ENCODE measurements around the gene AP5Z1. TPM values are rescaled to one million over a fixed set of nuclear protein-coding genes. Genes with fewer than 3 reads are reported as not detected.

The AP5Z1 gene
- total and polyA plus RNA-seq, 9 donors = 12.8 to 22.9 (median 15.0) TPM

DNA sequence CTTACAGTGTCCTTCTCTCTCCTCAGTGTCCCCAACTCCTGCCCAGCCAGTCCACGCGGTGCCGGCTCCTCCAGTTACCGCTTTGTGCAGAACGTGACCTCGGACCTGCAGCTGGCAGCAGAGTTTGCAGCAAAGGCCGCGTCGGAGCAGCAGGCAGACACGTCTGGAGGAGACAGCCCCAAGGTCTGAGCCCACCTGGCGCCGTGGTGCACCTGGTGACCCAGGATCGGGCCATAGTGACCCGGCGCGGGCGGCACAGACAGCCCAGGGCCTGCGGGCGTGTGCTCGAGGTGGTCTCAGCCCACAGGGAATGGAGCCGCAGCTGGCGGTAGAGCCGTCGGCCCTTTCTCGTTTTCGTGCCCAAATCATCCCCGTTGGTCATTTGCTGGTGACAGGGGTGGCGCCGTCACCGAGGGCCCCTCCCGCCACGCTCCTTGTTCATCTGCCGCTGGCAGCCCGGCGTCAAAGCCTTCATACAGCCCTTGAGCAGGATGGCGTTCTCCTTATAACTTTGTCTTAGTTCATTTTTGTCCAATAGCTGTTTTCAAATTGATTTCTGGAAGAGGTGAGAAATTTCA lies 20.9 kb upstream of the AP5Z1 start:
- Histone ChIP-seq H3K4me1 (ENCODE audit: control insufficient read depth, insufficient read depth, low read length) (peaks cover 2% of the 10 kb centered on the region), H3K36me3 (ENCODE audit: control insufficient read depth, insufficient read depth, low read length) (peaks cover 69% of the 10 kb centered on the region), H3K9me3 (replicated peaks; ENCODE audit: control insufficient read depth, low read depth, low read length) (no peaks in the 10 kb centered on the region), H3K4me3 (ENCODE audit: low read length) (no peak overlapping the region), H3K27me3 (ENCODE audit: control insufficient read depth, insufficient read depth, low read length) (no peaks in the 10 kb centered on the region), H3K27ac (ENCODE audit: low read length) (no peak overlapping the region)
- no peak for DNase-seq
- WGBS (ENCODE audit: insufficient coverage) = 94% methylated on average over 26 of the region's 36 CpGs

DNA sequence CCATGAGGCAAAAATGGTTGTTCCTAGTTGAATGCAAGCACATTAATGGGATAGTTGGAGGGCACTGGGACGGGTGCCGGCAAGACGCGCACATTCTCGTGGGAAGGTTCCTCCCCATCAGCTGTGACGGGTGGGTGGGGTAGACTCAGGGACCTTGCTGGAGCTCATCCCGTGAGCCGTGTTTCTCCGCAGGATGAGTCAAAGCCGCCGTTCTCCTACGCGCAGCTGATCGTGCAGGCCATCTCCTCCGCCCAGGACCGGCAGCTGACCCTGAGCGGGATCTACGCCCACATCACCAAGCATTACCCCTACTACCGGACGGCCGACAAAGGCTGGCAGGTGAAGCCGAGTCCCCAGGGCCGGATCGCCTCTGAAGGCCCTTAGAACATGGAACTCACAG lies 20.4 kb upstream of the AP5Z1 start:
- Histone ChIP-seq H3K27me3 (ENCODE audit: control insufficient read depth, insufficient read depth, low read length) (no peaks in the 10 kb centered on the region), H3K4me1 (ENCODE audit: control insufficient read depth, insufficient read depth, low read length) (no peaks in the 10 kb centered on the region), H3K27ac (ENCODE audit: low read length) (no peak overlapping the region), H3K36me3 (ENCODE audit: control insufficient read depth, insufficient read depth, low read length) (peaks cover 70% of the 10 kb centered on the region), H3K9me3 (replicated peaks; ENCODE audit: control insufficient read depth, low read depth, low read length) (no peaks in the 10 kb centered on the region), H3K4me3 (ENCODE audit: low read length) (no peak overlapping the region)
- WGBS (ENCODE audit: insufficient coverage) = 92% methylated on average over 22 of the region's 24 CpGs
- DNase-seq = no peak

DNA sequence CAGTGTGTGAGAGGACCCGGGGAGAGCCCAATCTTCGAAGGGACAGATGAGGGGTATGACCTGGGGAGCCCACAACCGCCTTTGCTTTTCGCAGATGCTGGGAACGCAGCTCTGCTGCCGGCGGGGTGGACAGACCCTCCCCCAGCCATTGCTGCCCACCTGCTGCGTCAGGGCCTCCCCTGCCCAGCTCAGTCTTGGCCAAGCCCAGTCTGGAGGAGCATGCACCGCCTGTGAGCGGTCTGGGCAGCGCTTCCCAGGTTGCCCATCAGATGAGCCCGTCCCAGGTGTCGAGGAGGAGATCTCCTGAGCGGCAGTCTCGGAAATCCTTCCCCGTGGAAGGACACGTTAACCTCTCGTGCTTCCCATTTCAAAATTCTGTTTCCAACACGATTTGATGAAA lies 17.3 kb upstream of the AP5Z1 start:
- no peaks in the 10 kb centered on the region for H3K27me3 ChIP-seq (ENCODE audit: control insufficient read depth, insufficient read depth, low read length)
- DNase-seq = no peak
- H3K9me3 ChIP-seq (replicated peaks; ENCODE audit: control insufficient read depth, low read depth, low read length) = no peaks in the 10 kb centered on the region
- H3K4me1 ChIP-seq (ENCODE audit: control insufficient read depth, insufficient read depth, low read length) = no peaks in the 10 kb centered on the region
- peaks cover 83% of the 10 kb centered on the region for H3K36me3 ChIP-seq (ENCODE audit: control insufficient read depth, insufficient read depth, low read length)
- no peak overlapping the region for H3K4me3 ChIP-seq (ENCODE audit: low read length)
- H3K27ac ChIP-seq (ENCODE audit: low read length) = no peak overlapping the region
- WGBS (ENCODE audit: insufficient coverage) = 95% methylated on average over 19 of the region's 19 CpGs

DNA sequence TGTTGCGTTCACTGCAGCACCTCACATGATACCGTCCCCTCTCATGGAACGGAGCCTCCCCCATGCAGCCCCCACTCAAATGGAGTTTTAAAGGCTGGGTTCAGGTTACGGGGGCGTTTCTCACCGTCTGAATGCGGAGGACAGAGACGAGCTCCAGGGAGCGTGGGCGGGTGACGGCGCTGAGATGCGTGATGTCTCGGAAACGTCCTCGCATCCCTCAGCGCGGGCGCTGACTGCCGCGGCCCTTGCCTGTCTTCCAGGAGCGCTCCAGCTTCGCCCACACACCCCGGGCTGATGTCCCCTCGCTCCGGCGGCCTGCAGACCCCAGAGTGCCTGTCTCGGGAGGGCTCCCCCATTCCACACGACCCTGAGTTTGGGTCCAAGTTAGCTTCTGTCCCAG lies 16.6 kb upstream of the AP5Z1 start:
- WGBS (ENCODE audit: insufficient coverage) = 91% methylated on average over 29 of the region's 29 CpGs
- H3K36me3 ChIP-seq (ENCODE audit: control insufficient read depth, insufficient read depth, low read length) = peaks cover 90% of the 10 kb centered on the region
- H3K27me3 ChIP-seq (ENCODE audit: control insufficient read depth, insufficient read depth, low read length) = no peaks in the 10 kb centered on the region
- no peaks in the 10 kb centered on the region for H3K9me3 ChIP-seq (replicated peaks; ENCODE audit: control insufficient read depth, low read depth, low read length)
- H3K4me3 ChIP-seq (ENCODE audit: low read length) = no peak overlapping the region
- DNase-seq = no peak
- no peak overlapping the region for H3K27ac ChIP-seq (ENCODE audit: low read length)
- no peaks in the 10 kb centered on the region for H3K4me1 ChIP-seq (ENCODE audit: control insufficient read depth, insufficient read depth, low read length)

DNA sequence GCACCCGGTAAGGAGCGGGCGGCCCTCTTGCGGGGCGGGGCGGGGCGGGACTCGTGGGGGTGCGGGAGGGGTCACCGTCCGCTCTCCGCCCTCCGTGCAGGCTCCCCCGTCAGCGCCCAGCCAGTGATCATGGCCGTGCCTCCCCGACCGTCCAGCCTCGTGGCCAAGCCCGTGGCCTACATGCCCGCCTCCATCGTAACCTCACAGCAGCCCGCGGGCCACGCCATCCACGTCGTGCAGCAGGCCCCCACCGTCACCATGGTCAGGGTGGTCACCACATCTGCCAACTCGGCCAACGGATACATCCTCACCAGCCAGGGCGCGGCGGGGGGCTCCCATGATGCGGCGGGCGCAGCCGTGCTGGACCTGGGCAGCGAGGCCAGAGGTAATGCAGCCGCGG lies 16.2 kb upstream of the AP5Z1 start:
- Histone ChIP-seq H3K9me3 (replicated peaks; ENCODE audit: control insufficient read depth, low read depth, low read length) (no peaks in the 10 kb centered on the region), H3K4me3 (ENCODE audit: low read length) (no peak overlapping the region), H3K4me1 (ENCODE audit: control insufficient read depth, insufficient read depth, low read length) (no peaks in the 10 kb centered on the region), H3K36me3 (ENCODE audit: control insufficient read depth, insufficient read depth, low read length) (peaks cover 92% of the 10 kb centered on the region), H3K27ac (ENCODE audit: low read length) (no peak overlapping the region), H3K27me3 (ENCODE audit: control insufficient read depth, insufficient read depth, low read length) (no peaks in the 10 kb centered on the region)
- 95% methylated on average over 38 of the region's 40 CpGs for WGBS (ENCODE audit: insufficient coverage)
- DNase-seq = no peak

DNA sequence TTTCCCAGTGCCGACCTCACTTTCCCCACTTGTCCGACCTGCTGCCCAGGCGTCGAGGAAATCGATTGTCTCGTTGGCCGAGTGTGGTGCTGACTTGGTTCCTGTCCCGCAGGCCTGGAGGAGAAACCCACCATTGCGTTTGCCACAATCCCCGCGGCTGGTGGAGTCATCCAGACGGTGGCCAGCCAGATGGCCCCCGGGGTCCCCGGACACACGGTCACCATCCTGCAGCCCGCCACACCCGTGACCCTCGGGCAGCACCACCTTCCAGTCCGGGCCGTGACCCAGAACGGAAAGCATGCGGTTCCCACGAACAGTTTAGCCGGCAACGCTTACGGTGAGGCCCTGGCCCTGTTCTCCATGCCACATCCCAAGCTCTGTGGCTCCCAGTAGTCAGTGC lies 14.5 kb upstream of the AP5Z1 start:
- no peak overlapping the region for H3K4me3 ChIP-seq (ENCODE audit: low read length)
- H3K9me3 ChIP-seq (replicated peaks; ENCODE audit: control insufficient read depth, low read depth, low read length) = no peaks in the 10 kb centered on the region
- H3K27ac ChIP-seq (ENCODE audit: low read length) = no peak overlapping the region
- DNase-seq = no peak
- 96% methylated on average over 26 of the region's 26 CpGs for WGBS (ENCODE audit: insufficient coverage)
- no peaks in the 10 kb centered on the region for H3K4me1 ChIP-seq (ENCODE audit: control insufficient read depth, insufficient read depth, low read length)
- peaks cover 87% of the 10 kb centered on the region for H3K36me3 ChIP-seq (ENCODE audit: control insufficient read depth, insufficient read depth, low read length)
- no peaks in the 10 kb centered on the region for H3K27me3 ChIP-seq (ENCODE audit: control insufficient read depth, insufficient read depth, low read length)

DNA sequence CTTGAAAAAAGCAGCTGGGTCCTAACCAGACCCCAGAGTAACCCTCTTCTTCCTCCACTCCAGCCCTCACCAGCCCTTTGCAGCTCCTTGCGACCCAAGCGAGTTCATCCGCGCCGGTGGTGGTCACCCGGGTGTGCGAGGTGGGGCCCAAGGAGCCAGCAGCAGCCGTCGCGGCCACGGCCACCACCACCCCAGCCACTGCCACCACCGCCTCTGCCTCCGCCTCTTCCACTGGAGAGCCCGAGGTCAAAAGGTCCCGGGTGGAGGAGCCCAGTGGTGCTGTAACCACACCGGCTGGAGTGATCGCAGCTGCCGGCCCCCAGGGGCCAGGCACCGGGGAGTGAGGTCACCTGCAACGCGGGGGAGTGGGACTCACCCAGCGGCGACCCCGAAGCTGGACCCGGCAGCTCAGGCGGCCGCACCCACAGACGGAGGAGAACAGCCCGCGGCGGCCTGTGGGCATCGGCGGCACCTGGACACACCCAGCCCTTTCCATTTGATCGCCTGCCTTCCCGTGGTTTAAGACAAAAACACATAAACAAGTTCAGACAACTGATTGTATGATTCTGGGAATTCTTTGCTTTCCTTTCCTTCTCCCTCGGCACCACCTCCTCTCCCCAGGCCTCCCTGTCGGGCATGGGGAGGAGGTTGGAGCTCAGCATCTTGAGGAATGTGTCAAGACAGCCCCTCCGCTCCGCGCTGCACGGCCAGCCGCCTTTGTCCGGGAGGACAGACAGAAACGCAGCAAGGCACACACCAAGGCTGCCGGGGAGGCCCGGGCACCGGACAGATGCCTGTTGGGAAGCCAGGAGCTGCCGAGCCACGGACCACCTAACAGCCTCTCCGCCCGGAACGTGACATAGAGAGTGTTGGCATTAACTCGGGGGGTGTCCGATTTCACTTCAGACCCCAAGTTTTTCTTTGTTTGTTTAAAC lies 13.0 kb upstream of the AP5Z1 start:
- H3K27me3 ChIP-seq (ENCODE audit: control insufficient read depth, insufficient read depth, low read length) = no peaks in the 10 kb centered on the region
- H3K9me3 ChIP-seq (replicated peaks; ENCODE audit: control insufficient read depth, low read depth, low read length) = no peaks in the 10 kb centered on the region
- H3K36me3 ChIP-seq (ENCODE audit: control insufficient read depth, insufficient read depth, low read length) = peaks cover 78% of the 10 kb centered on the region
- 92% methylated on average over 42 of the region's 54 CpGs for WGBS (ENCODE audit: insufficient coverage)
- no peaks in the 10 kb centered on the region for H3K4me1 ChIP-seq (ENCODE audit: control insufficient read depth, insufficient read depth, low read length)
- no peak overlapping the region for H3K4me3 ChIP-seq (ENCODE audit: low read length)
- H3K27ac ChIP-seq (ENCODE audit: low read length) = no peak overlapping the region
- DNase-seq = no peak

DNA sequence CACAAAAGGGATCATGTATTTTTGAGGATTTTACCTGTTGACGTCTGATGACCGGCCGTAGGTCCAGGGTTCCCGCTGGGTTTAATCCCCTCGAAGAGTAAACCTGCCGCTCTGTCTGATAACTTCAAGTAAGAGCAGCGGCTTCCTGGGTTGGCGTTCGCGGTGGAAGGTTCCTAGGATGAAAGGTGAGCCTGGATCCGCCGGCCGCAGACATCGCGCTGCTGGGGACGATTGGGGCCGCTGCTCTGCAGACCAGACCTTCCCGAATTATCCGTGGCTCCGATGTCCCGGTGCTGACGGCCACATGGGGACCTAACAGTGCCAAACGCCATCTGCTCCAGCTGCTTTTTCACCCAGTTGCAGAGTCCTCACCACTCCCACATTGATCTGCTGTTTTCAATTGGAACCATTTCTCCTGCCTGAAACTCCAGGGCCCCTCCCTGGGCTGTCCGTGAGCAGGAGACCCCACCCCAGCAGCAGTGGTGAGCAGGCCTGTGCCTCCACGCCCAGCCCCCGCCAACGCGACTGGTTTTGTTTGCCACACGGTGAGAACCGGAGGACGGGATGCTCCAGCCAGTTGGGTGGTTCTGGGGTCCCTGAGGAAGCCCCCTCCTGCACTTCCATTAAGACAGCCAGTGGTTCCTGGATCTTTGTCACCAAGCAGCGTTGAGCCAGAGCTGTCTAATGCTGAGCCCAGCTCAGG lies 12.2 kb upstream of the AP5Z1 start:
- H3K36me3 ChIP-seq (ENCODE audit: control insufficient read depth, insufficient read depth, low read length) = peaks cover 73% of the 10 kb centered on the region
- no peaks in the 10 kb centered on the region for H3K27me3 ChIP-seq (ENCODE audit: control insufficient read depth, insufficient read depth, low read length)
- no peaks in the 10 kb centered on the region for H3K9me3 ChIP-seq (replicated peaks; ENCODE audit: control insufficient read depth, low read depth, low read length)
- DNase-seq = no peak
- peaks cover under 1% of the 10 kb centered on the region for H3K4me1 ChIP-seq (ENCODE audit: control insufficient read depth, insufficient read depth, low read length)
- no peak overlapping the region for H3K27ac ChIP-seq (ENCODE audit: low read length)
- no peak overlapping the region for H3K4me3 ChIP-seq (ENCODE audit: low read length)
- WGBS (ENCODE audit: insufficient coverage) = 93% methylated on average over 31 of the region's 32 CpGs

DNA sequence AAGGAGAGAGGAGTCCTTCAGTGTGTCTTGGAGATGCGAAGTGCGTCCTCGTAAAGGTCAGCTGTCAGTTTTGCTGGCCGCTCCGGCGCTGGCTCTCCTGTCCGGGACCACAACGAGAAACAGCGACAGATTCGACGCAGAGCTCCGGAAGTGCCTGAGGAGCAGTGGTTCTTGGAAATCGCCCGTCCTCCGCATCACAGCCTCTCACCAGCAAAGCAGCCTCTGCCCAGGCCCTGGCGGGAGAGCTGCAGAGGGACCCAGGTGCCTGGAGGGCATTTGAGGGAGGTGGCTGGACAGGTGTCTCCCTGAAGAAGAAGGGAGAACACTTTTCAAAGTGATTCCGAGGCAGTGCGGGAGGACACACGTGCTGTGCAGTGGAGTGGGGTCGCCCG lies 11.6 kb upstream of the AP5Z1 start:
- 90% methylated on average over 15 of the region's 21 CpGs for WGBS (ENCODE audit: insufficient coverage)
- no peak overlapping the region for H3K27ac ChIP-seq (ENCODE audit: low read length)
- no peaks in the 10 kb centered on the region for H3K27me3 ChIP-seq (ENCODE audit: control insufficient read depth, insufficient read depth, low read length)
- peaks cover 6% of the 10 kb centered on the region for H3K4me1 ChIP-seq (ENCODE audit: control insufficient read depth, insufficient read depth, low read length)
- no peak overlapping the region for H3K4me3 ChIP-seq (ENCODE audit: low read length)
- H3K36me3 ChIP-seq (ENCODE audit: control insufficient read depth, insufficient read depth, low read length) = peaks cover 70% of the 10 kb centered on the region
- DNase-seq = no peak
- H3K9me3 ChIP-seq (replicated peaks; ENCODE audit: control insufficient read depth, low read depth, low read length) = no peaks in the 10 kb centered on the region

DNA sequence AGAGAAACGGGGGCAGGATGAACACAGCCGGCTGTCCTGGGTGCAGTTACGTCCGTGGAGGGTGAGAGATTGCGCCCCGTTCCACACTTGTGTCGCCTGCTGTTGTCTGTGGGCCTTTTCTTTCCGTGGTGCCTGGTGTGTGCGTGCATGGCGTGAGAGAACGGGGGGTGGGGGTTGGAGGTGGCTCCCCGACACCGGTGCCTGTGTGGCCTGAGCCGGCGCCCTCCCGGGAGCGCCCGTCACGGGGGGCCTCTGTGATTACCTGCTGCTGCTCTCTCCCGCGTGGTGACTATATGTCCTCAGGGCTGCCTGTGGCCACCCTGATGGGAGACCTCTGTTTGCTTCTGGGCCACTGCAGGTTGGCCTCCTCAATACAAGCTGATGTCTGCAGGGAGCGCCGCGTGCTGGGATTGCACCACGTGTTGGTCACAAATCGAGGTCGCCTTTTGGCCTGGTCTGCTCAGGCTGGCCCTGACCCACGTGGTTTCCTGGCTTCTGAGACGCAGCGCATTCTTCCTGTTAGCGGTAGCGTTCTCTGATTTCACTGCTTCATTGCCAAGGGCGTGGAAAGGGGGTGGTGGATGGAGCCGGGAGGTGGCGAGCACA lies 10.9 kb upstream of the AP5Z1 start:
- DNase-seq = no peak
- no peaks in the 10 kb centered on the region for H3K27me3 ChIP-seq (ENCODE audit: control insufficient read depth, insufficient read depth, low read length)
- peaks cover 7% of the 10 kb centered on the region for H3K4me1 ChIP-seq (ENCODE audit: control insufficient read depth, insufficient read depth, low read length)
- no peak overlapping the region for H3K4me3 ChIP-seq (ENCODE audit: low read length)
- 88% methylated on average over 32 of the region's 35 CpGs for WGBS (ENCODE audit: insufficient coverage)
- H3K36me3 ChIP-seq (ENCODE audit: control insufficient read depth, insufficient read depth, low read length) = peaks cover 64% of the 10 kb centered on the region
- no peak overlapping the region for H3K27ac ChIP-seq (ENCODE audit: low read length)
- H3K9me3 ChIP-seq (replicated peaks; ENCODE audit: control insufficient read depth, low read depth, low read length) = no peaks in the 10 kb centered on the region

All from muscle of leg (tissue), 11 donors.